LNCaP clone FGC (cell line): ENCODE data around the gene CTNNBL1.

Source experiments
- DNase-seq: peaks from one replicate; pipeline ENCODE4 v3.0.0-alpha.2; 2011; ENCODE audit warnings: low read depth
- H3K4me3 ChIP-seq: 2 replicates; pipeline ENCODE4 v1.5.1; 2011; ENCODE audit warnings: mild to moderate bottlenecking, low read depth, low read length, control low read depth
- TF ChIP-seq, protein P1 (sequence below): IDR thresholded peaks from 2 replicates; pipeline ENCODE4 v1.5.1; 2012; ENCODE audit warnings: mild to moderate bottlenecking; ENCODE audit not compliant: control insufficient read depth, insufficient read depth; ENCODE audit errors: extremely low read depth

The CTNNBL1 gene

DNA sequence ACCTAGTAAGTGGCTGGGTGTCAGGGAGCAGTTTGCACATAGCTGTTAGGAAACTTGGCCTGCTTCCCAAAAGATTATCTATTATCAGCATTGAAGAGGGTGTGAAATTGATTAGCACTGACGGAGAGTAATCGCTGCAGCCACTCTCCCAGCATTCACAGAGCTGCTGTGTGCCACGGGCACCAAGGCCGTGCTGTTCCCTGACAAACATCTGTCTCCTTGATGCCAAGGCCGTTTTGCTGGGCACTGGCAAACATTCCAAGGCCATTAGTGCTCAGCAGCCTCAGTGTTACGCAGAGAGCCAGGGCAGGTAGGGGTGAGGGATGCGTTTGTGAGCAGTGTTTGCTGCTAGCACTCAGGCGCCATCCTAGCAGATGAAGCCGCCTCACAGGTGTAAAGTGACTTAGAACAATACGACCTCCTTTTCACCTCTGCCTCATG, 151.4 kb downstream of the CTNNBL1 start:
- no peak overlapping the region for H3K4me3 ChIP-seq
- DNase-seq: peak; percentile 79
- TF ChIP-seq, protein P1, sequence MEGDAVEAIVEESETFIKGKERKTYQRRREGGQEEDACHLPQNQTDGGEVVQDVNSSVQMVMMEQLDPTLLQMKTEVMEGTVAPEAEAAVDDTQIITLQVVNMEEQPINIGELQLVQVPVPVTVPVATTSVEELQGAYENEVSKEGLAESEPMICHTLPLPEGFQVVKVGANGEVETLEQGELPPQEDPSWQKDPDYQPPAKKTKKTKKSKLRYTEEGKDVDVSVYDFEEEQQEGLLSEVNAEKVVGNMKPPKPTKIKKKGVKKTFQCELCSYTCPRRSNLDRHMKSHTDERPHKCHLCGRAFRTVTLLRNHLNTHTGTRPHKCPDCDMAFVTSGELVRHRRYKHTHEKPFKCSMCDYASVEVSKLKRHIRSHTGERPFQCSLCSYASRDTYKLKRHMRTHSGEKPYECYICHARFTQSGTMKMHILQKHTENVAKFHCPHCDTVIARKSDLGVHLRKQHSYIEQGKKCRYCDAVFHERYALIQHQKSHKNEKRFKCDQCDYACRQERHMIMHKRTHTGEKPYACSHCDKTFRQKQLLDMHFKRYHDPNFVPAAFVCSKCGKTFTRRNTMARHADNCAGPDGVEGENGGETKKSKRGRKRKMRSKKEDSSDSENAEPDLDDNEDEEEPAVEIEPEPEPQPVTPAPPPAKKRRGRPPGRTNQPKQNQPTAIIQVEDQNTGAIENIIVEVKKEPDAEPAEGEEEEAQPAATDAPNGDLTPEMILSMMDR: no peak

DNA sequence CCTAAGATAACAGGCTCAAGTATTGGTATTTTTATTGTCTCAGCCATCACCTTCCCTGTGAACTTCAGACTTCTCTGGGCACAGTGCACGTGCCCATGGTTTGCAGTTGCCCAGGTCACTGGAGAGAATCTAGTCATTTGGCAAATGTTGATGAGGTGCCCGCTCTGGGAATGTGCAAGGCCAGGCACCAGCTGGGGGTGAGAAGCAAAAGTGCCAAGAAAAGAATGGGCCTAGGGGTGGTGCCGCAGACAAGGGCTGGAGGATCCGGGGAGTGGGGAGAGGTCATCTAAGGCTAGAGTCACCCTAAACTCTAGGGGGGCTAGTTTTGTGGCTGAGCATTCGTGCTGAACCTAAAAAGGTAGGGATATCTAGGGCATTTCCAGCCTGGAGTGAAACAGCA, 152.0 kb downstream of the CTNNBL1 start:
- DNase-seq: no peak
- no peak overlapping the region for H3K4me3 ChIP-seq

DNA sequence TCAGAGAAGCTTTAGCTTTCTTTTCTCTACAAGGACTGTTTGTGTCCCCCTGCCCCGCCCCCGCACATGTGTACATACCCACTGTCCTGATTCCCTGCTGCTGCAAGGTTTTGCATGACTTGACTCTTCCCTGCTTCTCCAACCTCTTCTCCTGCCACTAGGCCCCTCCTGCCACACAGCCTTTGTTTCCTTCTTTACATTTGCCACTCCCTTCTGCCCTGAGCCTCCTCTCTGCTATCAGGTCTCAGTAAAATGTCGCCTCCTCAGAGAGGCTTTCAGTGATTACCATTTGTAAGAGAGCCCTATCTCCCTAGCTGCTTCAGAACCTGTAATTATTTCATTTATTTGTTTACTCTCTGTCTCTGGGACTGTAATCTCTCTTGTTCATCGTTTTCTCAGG, 152.7 kb downstream of the CTNNBL1 start:
- no peak overlapping the region; the same call in 1 of the 2 replicates for H3K4me3 ChIP-seq
- peak; percentile 54 for DNase-seq
- TF ChIP-seq, protein P1: no peak

More for the DNA sequence above, 152.0 kb downstream of the CTNNBL1 start:
- TF ChIP-seq, protein P1: no peak

DNA sequence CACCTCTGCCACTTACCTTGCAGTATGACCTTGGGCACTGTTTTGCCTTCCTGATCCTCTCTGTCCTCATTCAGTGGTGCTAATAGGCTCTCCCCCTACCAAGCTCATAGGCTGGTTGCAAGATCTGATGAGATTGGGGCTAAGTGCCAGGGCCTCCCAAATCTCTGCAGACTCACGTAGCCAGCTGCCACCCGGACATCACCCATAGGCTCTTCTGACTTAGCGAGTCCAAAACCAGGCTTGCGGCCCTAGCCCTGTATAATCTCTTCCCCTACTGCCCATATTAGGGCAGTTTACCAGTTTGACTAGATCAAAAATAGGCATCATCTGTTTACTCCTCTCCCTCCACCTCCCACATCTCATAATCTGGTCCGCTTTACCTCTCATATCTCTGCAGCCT, 154.9 kb downstream of the CTNNBL1 start:
- H3K4me3 ChIP-seq: no peak overlapping the region
- TF ChIP-seq, protein P1: no peak
- no peak for DNase-seq

DNA sequence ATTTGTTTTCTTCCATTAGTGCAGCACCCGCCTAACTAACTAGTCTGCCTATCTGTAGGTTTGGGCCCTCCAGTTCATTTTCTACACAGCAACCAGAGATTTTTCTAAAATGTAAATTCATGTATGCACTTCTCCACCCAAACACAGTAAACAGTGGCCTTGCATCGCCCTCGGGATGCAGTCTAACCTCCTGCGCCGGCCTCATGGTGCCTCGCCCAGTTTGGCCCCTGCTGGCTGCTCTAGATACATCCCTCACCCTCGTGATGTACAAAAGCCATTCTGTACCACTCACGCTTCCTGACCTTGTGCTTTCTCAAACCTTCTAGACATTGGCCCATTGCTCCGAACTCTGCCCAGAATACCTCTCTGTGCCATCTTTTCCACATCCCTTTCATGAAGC, 155.3 kb downstream of the CTNNBL1 start:
- TF ChIP-seq, protein P1: no peak
- no peak overlapping the region for H3K4me3 ChIP-seq
- DNase-seq: no peak

DNA sequence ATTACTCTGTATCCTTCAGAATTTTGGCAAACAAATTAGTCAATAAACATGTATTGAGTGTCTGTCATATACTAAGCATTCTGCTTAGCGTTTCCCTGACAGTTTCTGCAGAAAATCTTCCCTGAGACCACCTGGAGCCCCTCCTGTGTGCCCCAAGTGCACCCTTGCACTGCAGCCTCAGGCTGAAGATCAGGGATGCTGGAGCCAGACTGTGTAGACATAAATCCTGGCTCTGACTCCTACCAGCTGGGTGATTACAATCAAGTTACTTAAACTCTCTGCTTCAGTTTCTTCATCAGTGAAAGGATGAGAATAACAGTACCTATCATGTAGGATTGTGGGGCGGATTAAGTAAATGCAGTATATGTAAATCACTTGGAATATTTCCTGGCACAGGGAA, 155.7 kb downstream of the CTNNBL1 start:
- no peak overlapping the region for H3K4me3 ChIP-seq
- no peak for DNase-seq
- TF ChIP-seq, protein P1: no peak

DNA sequence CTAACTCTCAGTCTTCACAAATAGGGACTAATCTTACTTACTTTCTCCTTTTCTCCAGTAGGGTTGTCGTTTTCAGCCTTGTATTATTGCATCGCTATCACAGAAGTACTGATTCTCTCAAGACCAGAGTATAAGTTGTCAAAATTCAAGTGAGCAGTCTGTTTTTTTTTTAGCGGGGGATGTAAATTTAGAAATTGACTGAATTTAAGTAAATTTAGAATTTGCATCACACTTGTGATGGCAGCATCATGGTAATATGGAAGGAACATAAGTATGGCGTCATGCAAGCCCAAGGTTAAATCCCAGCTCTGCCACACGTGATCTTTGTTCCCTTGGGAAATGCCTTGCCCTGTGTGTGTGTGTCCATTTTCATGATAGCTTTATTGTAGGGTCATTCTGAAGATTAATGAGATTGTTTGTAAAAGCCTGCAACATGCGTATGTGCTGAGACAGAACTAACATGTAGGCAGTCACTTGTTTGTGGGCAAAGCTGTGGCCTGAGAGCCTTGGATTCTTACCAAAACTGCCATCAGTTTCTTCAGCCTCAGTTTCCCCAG, 156.3 kb downstream of the CTNNBL1 start:
- DNase-seq: no peak
- TF ChIP-seq, protein P1: no peak
- H3K4me3 ChIP-seq: no peak overlapping the region
